Endodermal cell (in vitro differentiated cells): Measurements from ENCODE around the gene THOP1. TPM values are rescaled to one million over a fixed set of nuclear protein-coding genes. Genes with fewer than 3 reads are reported as not detected.
"Not testable (repeated sequence)": the region's sequence is repeated elsewhere in the genome, so short reads cannot be mapped to it uniquely, and the experiment has no call there.

ENCODE experiments used
- DNase-seq: peaks from one replicate; pipeline ENCODE4 v3.0.0-alpha.2; 2017
- H3K27ac ChIP-seq: 2 replicates; pipeline ENCODE4 v1.5.1; 2013; ENCODE audit warnings: mild to moderate bottlenecking, low read depth, low read length, moderate library complexity
- H3K27me3 ChIP-seq: 2 replicates; pipeline ENCODE4 v1.6.1; 2013; ENCODE audit warnings: mild to moderate bottlenecking, low read length, moderate library complexity; ENCODE audit not compliant: insufficient read depth, control insufficient read depth, poor library complexity, severe bottlenecking
- H3K36me3 ChIP-seq: 2 replicates; pipeline ENCODE4 v1.7.0; 2013; ENCODE audit warnings: mild to moderate bottlenecking, low read length, moderate library complexity; ENCODE audit not compliant: control insufficient read depth, insufficient read depth
- H3K4me1 ChIP-seq: one replicate; pipeline ENCODE4 v1.7.0; 2013; ENCODE audit warnings: low read length; ENCODE audit not compliant: control insufficient read depth, insufficient read depth
- H3K4me3 ChIP-seq: 2 replicates; pipeline ENCODE4 v1.5.1; 2013; ENCODE audit warnings: mild to moderate bottlenecking, low read length, moderate library complexity
- H3K9ac ChIP-seq: 2 replicates; pipeline ENCODE4 v1.6.1; 2013; ENCODE audit warnings: mild to moderate bottlenecking, low read length, moderate library complexity; ENCODE audit not compliant: poor library complexity, severe bottlenecking; ENCODE audit errors: extremely low read depth
- H3K9me3 ChIP-seq: 2 replicates; pipeline ENCODE4 v1.6.1; 2013; ENCODE audit warnings: mild to moderate bottlenecking, low read length, moderate library complexity; ENCODE audit not compliant: control insufficient read depth
- H3K27ac Mint-ChIP-seq: 2 replicates; pipeline ENCODE4 v1.8.0; 2020; ENCODE audit warnings: mixed read lengths
- H3K27me3 Mint-ChIP-seq: 2 replicates; pipeline ENCODE4 v1.8.0; 2021; ENCODE audit warnings: mild to moderate bottlenecking, mixed read lengths; ENCODE audit not compliant: insufficient read depth
- H3K36me3 Mint-ChIP-seq: 2 replicates; pipeline ENCODE4 v1.8.0; 2020; ENCODE audit warnings: low read depth, mixed read lengths
- H3K4me1 Mint-ChIP-seq: 2 replicates; pipeline ENCODE4 v1.8.0; 2020; ENCODE audit warnings: mixed read lengths
- H3K4me3 Mint-ChIP-seq: 2 replicates; pipeline ENCODE4 v1.8.0; 2020; ENCODE audit warnings: mild to moderate bottlenecking, moderate library complexity, mixed read lengths
- H3K9me3 Mint-ChIP-seq: 2 replicates; pipeline ENCODE4 v1.8.0; 2020; ENCODE audit warnings: mild to moderate bottlenecking, mixed read lengths
- CTCF ChIP-seq: fragments of 200-600 bp; sonication (generic); conservative IDR thresholded peaks from 2 replicates; pipeline ENCODE4 v1.5.0; 2021; ENCODE audit warnings: antibody characterized with exemption, mild to moderate bottlenecking
- WGBS, 2 experiments: methylation state at CpG; one replicate each; pipeline versions ENCODE4 v1.1.5 to v1.1.7; 2013; ENCODE audit warnings: missing lambda C conversion rate in 2 of 2, mixed read lengths in 1 of 2; ENCODE audit not compliant: insufficient coverage in 1 of 2, insufficient read length in 1 of 2; 5-methylcytosine and 5-hydroxymethylcytosine counted together
- total RNA-seq, 2 donors: library from RNA; stranded (reverse); fragmentation: NEBNext Ultra II Directional in 1 of 2; extraction: Animal tissue kit (Norgen Biotek cat#: 25700) in 1 of 2; gene quantifications; 2 replicates in 1 of 2; 3 replicates in 1 of 2; pipeline ENCODE4 v1.2.1, GENCODE V29; 2021

Gene THOP1
- total RNA-seq, 2 donors from 2014 or later, result 130 to 170 TPM

- Histone ChIP-seq H3K27ac (no peak overlapping the region), H3K27me3 (no peaks in the 10 kb centered on the region), H3K36me3 (peaks cover 29% of the 10 kb centered on the region), H3K4me1 (no peaks in the 10 kb centered on the region), H3K9ac (no peak overlapping the region), H3K4me3 (no peak overlapping the region), H3K9me3 (no peaks in the 10 kb centered on the region)
- no peak for TF ChIP-seq CTCF
- WGBS, 2 experiments, result 95 to 97% methylated on average over 25 to 32 of the region's 32 CpGs
- Mint-ChIP-seq H3K27ac (no peak overlapping the region), H3K4me3 (no peak overlapping the region), H3K36me3 (peaks cover 47% of the 10 kb centered on the region), H3K9me3 (no peaks in the 10 kb centered on the region), H3K27me3 (no peaks in the 10 kb centered on the region), H3K4me1 (no peaks in the 10 kb centered on the region)
- DNase-seq, result no peak
Measured at GRCh38 chr19:2790557-2791271, 5.4 kb downstream of the THOP1 start.

- H3K4me1 ChIP-seq, result no peaks in the 10 kb centered on the region
- no peak overlapping the region for H3K27ac Mint-ChIP-seq
- peaks cover 36% of the 10 kb centered on the region for H3K36me3 ChIP-seq
- no peaks in the 10 kb centered on the region for H3K9me3 Mint-ChIP-seq
- H3K4me3 ChIP-seq, result no peak overlapping the region
- no peaks in the 10 kb centered on the region for H3K9me3 ChIP-seq
- no peak overlapping the region for H3K27ac ChIP-seq
- H3K36me3 Mint-ChIP-seq, result peaks cover 54% of the 10 kb centered on the region
- no peak for TF ChIP-seq CTCF
- no peak for DNase-seq
- no peaks in the 10 kb centered on the region for H3K4me1 Mint-ChIP-seq
- WGBS, 2 experiments, result 91% methylated on average over 14 to 16 of the region's 16 CpGs
- no peaks in the 10 kb centered on the region for H3K27me3 Mint-ChIP-seq
- no peaks in the 10 kb centered on the region for H3K27me3 ChIP-seq
- no peak overlapping the region for H3K9ac ChIP-seq
- no peak overlapping the region for H3K4me3 Mint-ChIP-seq
Measured at GRCh38 chr19:2791440-2791839, 6.1 kb downstream of the THOP1 start.

GRCh38 chr19:2791876-2792275 lies 6.6 kb downstream of the THOP1 start:
- Histone ChIP-seq H3K36me3 (peaks cover 41% of the 10 kb centered on the region), H3K27ac (no peak overlapping the region), H3K9me3 (no peaks in the 10 kb centered on the region), H3K4me1 (no peaks in the 10 kb centered on the region), H3K27me3 (no peaks in the 10 kb centered on the region), H3K4me3 (no peak overlapping the region), H3K9ac (no peak overlapping the region)
- no peaks in the 10 kb centered on the region for H3K27me3 Mint-ChIP-seq
- WGBS, 2 experiments, result 92 to 94% methylated on average over 12 to 16 of the region's 16 CpGs
- TF ChIP-seq CTCF, result no peak
- H3K4me3 Mint-ChIP-seq, result no peak overlapping the region
- DNase-seq, result no peak
- no peaks in the 10 kb centered on the region for H3K4me1 Mint-ChIP-seq
- H3K9me3 Mint-ChIP-seq, result no peaks in the 10 kb centered on the region
- peaks cover 57% of the 10 kb centered on the region for H3K36me3 Mint-ChIP-seq
- H3K27ac Mint-ChIP-seq, result no peak overlapping the region

- H3K9me3 ChIP-seq, H3K27ac ChIP-seq, DNase-seq, H3K4me1 Mint-ChIP-seq, H3K4me3 Mint-ChIP-seq, H3K4me3 ChIP-seq, H3K27me3 Mint-ChIP-seq, H3K27ac Mint-ChIP-seq, H3K4me1 ChIP-seq, H3K9me3 Mint-ChIP-seq, H3K27me3 ChIP-seq, H3K9ac ChIP-seq: not testable (repeated sequence)
- WGBS, 2 experiments, result 91 to 94% methylated on average over 9 to 10 of the region's 10 CpGs
- peaks cover 48% of the 10 kb centered on the region for H3K36me3 ChIP-seq
- peaks cover 64% of the 10 kb centered on the region for H3K36me3 Mint-ChIP-seq
Measured at GRCh38 chr19:2792666-2793065, 7.4 kb downstream of the THOP1 start.
